HUES64 (cell line): Measurements from ENCODE around the gene ZNF148.
"Not testable (repeated sequence)": the region's sequence is repeated elsewhere in the genome, so short reads cannot be mapped to it uniquely, and the experiment has no call there.

ENCODE experiments used
- H3K27ac ChIP-seq: 2 replicates; pipeline ENCODE4 v1.7.0; 2013; ENCODE audit warnings: low read depth, low read length, inconsistent platforms
- H3K27me3 ChIP-seq: 2 replicates; pipeline ENCODE4 v1.6.1; 2013; ENCODE audit warnings: mild to moderate bottlenecking, low read length; ENCODE audit not compliant: insufficient read depth
- H3K36me3 ChIP-seq: 2 replicates; pipeline ENCODE4 v1.6.1; 2013; ENCODE audit warnings: mild to moderate bottlenecking, low read length; ENCODE audit not compliant: insufficient read depth
- H3K4me1 ChIP-seq: 2 replicates; pipeline ENCODE4 v1.6.1; 2013; ENCODE audit warnings: mild to moderate bottlenecking, low read length, moderate library complexity; ENCODE audit not compliant: insufficient read depth
- H3K4me3 ChIP-seq: 2 replicates; pipeline ENCODE4 v1.5.1; 2013; ENCODE audit warnings: mild to moderate bottlenecking, low read length, moderate library complexity
- H3K9ac ChIP-seq: 2 replicates; pipeline ENCODE4 v1.6.1; 2013; ENCODE audit warnings: mild to moderate bottlenecking, low read depth, low read length
- H3K9me3 ChIP-seq: 2 replicates; pipeline ENCODE4 v1.6.1; 2013; ENCODE audit warnings: low read depth, low read length; ENCODE audit not compliant: insufficient read depth
- WGBS: fragments of 150-250, 120-280 bp; methylation state at CpG from one replicate; pipeline ENCODE4 v1.1.7; 2013; ENCODE audit warnings: missing lambda C conversion rate; 5-methylcytosine and 5-hydroxymethylcytosine counted together

ZNF148 gene

DNA sequence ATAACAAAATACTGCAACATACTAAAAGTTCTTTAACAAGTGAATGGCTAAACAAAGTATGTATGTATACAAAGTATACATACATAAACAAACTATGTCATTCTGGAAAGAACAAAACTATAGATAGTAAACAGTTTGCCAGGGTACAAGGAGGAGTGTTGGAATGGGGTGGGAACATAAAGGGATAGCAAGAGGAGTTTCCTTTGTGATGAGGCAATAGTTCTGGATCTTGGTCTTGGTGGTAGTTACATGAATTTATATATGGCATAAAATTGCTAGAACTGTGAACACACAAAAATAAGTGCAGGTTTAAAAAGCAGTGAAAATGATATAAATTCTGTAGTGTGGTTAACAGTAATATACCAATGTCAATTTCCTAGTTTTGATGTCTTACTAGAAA is 22.0 kb downstream of the ZNF148 start:
- no peak overlapping the region for H3K4me3 ChIP-seq
- H3K9me3 ChIP-seq = no peaks in the 10 kb centered on the region
- no peak overlapping the region for H3K27ac ChIP-seq
- no peaks in the 10 kb centered on the region for H3K27me3 ChIP-seq
- H3K4me1 ChIP-seq = no peaks in the 10 kb centered on the region
- no peaks in the 10 kb centered on the region for H3K36me3 ChIP-seq
- H3K9ac ChIP-seq = no peak overlapping the region

- H3K9me3 ChIP-seq = no peaks in the 10 kb centered on the region
- no peak overlapping the region for H3K27ac ChIP-seq
- H3K9ac ChIP-seq = no peak overlapping the region
- H3K4me1 ChIP-seq = no peaks in the 10 kb centered on the region
- no peaks in the 10 kb centered on the region for H3K36me3 ChIP-seq
- H3K4me3 ChIP-seq = no peak overlapping the region
- WGBS = 89% methylated on average over 2 of the region's 2 CpGs
- no peaks in the 10 kb centered on the region for H3K27me3 ChIP-seq
These were observed 23.2 kb downstream of the ZNF148 start for GRCh38 chr3:125351814-125352456.

GRCh38 chr3:125351152-125351551 is 24.0 kb downstream of the ZNF148 start:
- H3K36me3 ChIP-seq = no peaks in the 10 kb centered on the region
- no peaks in the 10 kb centered on the region for H3K4me1 ChIP-seq
- no peaks in the 10 kb centered on the region for H3K27me3 ChIP-seq
- H3K9me3 ChIP-seq = no peaks in the 10 kb centered on the region
- WGBS = 95% methylated on average over 5 of the region's 7 CpGs
- H3K9ac ChIP-seq = no peak overlapping the region
- no peak overlapping the region for H3K27ac ChIP-seq
- no peak overlapping the region for H3K4me3 ChIP-seq

GRCh38 chr3:125350597-125350996 is 24.5 kb downstream of the ZNF148 start:
- H3K36me3 ChIP-seq = no peaks in the 10 kb centered on the region
- 88% methylated on average over 5 of the region's 5 CpGs for WGBS
- H3K27me3 ChIP-seq = no peaks in the 10 kb centered on the region
- no peaks in the 10 kb centered on the region for H3K4me1 ChIP-seq
- no peak overlapping the region for H3K27ac ChIP-seq
- 0 out of 2 replicates have a peak, but pooled peaks cover 4% of the 10 kb centered on the region for H3K9me3 ChIP-seq
- no peak overlapping the region for H3K9ac ChIP-seq
- no peak overlapping the region for H3K4me3 ChIP-seq

- H3K36me3 ChIP-seq = no peaks in the 10 kb centered on the region
These were observed 25.5 kb downstream of the ZNF148 start for GRCh38 chr3:125349556-125350165.

GRCh38 chr3:125349055-125349454 is 26.1 kb downstream of the ZNF148 start:
- Histone ChIP-seq H3K27ac (no peak overlapping the region), H3K9ac (no peak overlapping the region), H3K27me3 (no peaks in the 10 kb centered on the region), H3K36me3 (no peaks in the 10 kb centered on the region), H3K9me3 (0 out of 2 replicates have a peak, but pooled peaks cover 4% of the 10 kb centered on the region), H3K4me3 (no peak overlapping the region), H3K4me1 (no peaks in the 10 kb centered on the region)
- WGBS = 98% methylated on average over 3 of the region's 3 CpGs

More at GRCh38 chr3:125349556-125350165, 25.5 kb downstream of the ZNF148 start:
- Histone ChIP-seq H3K4me1 (no peaks in the 10 kb centered on the region), H3K27ac (no peak overlapping the region), H3K9me3 (0 out of 2 replicates have a peak, but pooled peaks cover 4% of the 10 kb centered on the region), H3K4me3 (no peak overlapping the region), H3K9ac (no peak overlapping the region), H3K27me3 (no peaks in the 10 kb centered on the region)

GRCh38 chr3:125343367-125343766 is 31.8 kb downstream of the ZNF148 start:
- H3K9ac ChIP-seq, H3K9me3 ChIP-seq, H3K27me3 ChIP-seq, H3K4me1 ChIP-seq, H3K36me3 ChIP-seq, H3K27ac ChIP-seq, H3K4me3 ChIP-seq: not testable (repeated sequence)
- WGBS = 96% methylated on average over 7 of the region's 7 CpGs

GRCh38 chr3:125340121-125340520 is 35.0 kb downstream of the ZNF148 start:
- Histone ChIP-seq H3K4me3 (no peak overlapping the region), H3K36me3 (no peaks in the 10 kb centered on the region), H3K27me3 (no peaks in the 10 kb centered on the region), H3K27ac (no peak overlapping the region), H3K4me1 (no peaks in the 10 kb centered on the region), H3K9me3 (no peaks in the 10 kb centered on the region; the same call in 1 of the 2 replicates), H3K9ac (no peak overlapping the region)
- 93% methylated on average over 2 of the region's 2 CpGs for WGBS

GRCh38 chr3:125337506-125337905 is 37.6 kb downstream of the ZNF148 start:
- no peak overlapping the region for H3K9ac ChIP-seq
- H3K4me3 ChIP-seq = no peak overlapping the region
- no peaks in the 10 kb centered on the region for H3K36me3 ChIP-seq
- H3K4me1 ChIP-seq = no peaks in the 10 kb centered on the region; the same call in 1 of the 2 replicates
- no peak overlapping the region for H3K27ac ChIP-seq
- H3K9me3 ChIP-seq = no peaks in the 10 kb centered on the region; the same call in none of the 2 replicates
- H3K27me3 ChIP-seq = no peaks in the 10 kb centered on the region
- WGBS = 85% methylated on average over 2 of the region's 2 CpGs

- Histone ChIP-seq H3K27me3 (no peaks in the 10 kb centered on the region), H3K27ac (no peak overlapping the region), H3K9ac (0 out of 2 replicates have a peak overlapping the region, but pooled peaks have one; percentile 11), H3K36me3 (peaks cover 4% of the 10 kb centered on the region; the same call in 1 of the 2 replicates), H3K4me3 (no peak overlapping the region), H3K9me3 (no peaks in the 10 kb centered on the region; the same call in 1 of the 2 replicates), H3K4me1 (no peaks in the 10 kb centered on the region; the same call in 1 of the 2 replicates)
- 96% methylated on average over 5 of the region's 5 CpGs for WGBS
These were observed 40.2 kb downstream of the ZNF148 start for GRCh38 chr3:125334675-125335560.

DNA sequence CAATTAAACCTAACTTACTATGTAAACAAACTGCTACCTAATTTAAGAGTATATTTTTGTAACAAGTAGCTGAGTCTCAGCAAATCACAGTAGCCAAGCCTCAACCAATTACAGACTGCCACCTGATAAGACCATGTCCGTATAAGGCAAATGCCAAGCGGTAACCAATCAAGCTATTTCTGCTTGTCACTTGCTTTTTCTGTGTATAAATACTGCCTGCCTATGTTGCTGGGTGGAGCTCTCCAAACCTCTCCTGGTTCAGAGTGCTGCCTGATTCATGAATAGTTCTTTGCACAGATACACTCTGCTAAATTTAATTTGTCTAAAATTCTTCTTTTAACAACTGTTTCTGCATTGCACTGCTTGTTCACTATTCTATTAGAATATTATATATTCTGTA is 42.6 kb downstream of the ZNF148 start:
- peaks cover 17% of the 10 kb centered on the region for H3K36me3 ChIP-seq
- no peaks in the 10 kb centered on the region for H3K27me3 ChIP-seq
- no peaks in the 10 kb centered on the region; the same call in 1 of the 2 replicates for H3K9me3 ChIP-seq
- WGBS = 63% methylated on average over 2 of the region's 2 CpGs
- H3K9ac ChIP-seq = no peak overlapping the region
- no peak overlapping the region for H3K4me3 ChIP-seq
- no peaks in the 10 kb centered on the region; the same call in 1 of the 2 replicates for H3K4me1 ChIP-seq
- H3K27ac ChIP-seq = no peak overlapping the region
